SK-N-SH (cell line): ENCODE results near the gene RPS6KL1.

Source experiments
- TEAD4 ChIP-seq: IDR thresholded peaks from 2 replicates; pipeline ENCODE4 v1.4.0; 2012; ENCODE audit warnings: mild to moderate bottlenecking, borderline replicate concordance; ENCODE audit not compliant: insufficient read depth
- TF ChIP-seq, protein P1 (sequence below): IDR thresholded peaks from 2 replicates; pipeline ENCODE4 v1.6.1; 2012; ENCODE audit warnings: mild to moderate bottlenecking, low read depth, low read length, moderate library complexity

DNA sequence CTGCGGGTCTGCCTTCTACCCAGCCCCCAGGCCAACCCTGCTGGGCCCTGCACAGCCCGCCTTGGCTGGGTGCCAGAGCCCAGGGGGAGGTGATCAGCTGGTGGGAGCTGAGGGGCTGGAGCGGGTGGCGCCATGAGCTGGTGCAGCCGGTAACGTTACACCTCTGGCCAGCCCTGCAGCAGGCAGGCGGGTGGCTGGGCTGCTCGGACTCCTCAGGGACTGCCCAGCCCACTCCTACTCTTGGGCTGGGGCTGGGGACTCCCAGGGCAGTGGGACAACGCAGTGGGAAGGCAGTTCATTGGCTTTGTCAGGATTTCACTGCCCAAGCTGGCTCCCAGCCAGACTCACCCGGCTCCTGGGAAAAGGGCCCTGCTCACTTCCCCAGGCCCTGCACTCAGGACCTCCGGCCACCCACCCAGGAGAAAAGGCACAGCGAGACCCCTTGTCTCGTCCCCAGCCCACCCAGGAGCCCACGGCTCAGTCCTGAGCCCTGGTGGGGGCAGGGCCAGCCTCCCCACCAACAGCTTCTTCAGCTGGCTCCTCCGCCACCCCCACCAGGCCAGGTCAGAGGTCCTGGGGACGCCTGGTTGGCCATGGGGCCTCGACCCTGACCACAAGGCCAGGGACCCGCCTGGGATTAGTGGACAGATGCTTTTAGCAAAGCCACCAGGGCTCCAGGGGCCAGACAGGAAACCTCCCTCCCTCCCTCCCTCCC, 31.3 kb upstream of the RPS6KL1 start:
- TF ChIP-seq TEAD4, result no peak
- TF ChIP-seq, protein P1, sequence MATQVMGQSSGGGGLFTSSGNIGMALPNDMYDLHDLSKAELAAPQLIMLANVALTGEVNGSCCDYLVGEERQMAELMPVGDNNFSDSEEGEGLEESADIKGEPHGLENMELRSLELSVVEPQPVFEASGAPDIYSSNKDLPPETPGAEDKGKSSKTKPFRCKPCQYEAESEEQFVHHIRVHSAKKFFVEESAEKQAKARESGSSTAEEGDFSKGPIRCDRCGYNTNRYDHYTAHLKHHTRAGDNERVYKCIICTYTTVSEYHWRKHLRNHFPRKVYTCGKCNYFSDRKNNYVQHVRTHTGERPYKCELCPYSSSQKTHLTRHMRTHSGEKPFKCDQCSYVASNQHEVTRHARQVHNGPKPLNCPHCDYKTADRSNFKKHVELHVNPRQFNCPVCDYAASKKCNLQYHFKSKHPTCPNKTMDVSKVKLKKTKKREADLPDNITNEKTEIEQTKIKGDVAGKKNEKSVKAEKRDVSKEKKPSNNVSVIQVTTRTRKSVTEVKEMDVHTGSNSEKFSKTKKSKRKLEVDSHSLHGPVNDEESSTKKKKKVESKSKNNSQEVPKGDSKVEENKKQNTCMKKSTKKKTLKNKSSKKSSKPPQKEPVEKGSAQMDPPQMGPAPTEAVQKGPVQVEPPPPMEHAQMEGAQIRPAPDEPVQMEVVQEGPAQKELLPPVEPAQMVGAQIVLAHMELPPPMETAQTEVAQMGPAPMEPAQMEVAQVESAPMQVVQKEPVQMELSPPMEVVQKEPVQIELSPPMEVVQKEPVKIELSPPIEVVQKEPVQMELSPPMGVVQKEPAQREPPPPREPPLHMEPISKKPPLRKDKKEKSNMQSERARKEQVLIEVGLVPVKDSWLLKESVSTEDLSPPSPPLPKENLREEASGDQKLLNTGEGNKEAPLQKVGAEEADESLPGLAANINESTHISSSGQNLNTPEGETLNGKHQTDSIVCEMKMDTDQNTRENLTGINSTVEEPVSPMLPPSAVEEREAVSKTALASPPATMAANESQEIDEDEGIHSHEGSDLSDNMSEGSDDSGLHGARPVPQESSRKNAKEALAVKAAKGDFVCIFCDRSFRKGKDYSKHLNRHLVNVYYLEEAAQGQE, result no peak
